BLaER1 (cell line): ENCODE results near the gene PLEKHG4B.

Source experiments
- H3K27ac ChIP-seq: shearing (Covaris generic); formaldehyde crosslinking; 2 replicates; pipeline ENCODE4 v1.8.1; 2022
- H3K27me3 ChIP-seq: shearing (Covaris generic); formaldehyde crosslinking; 2 replicates; pipeline ENCODE4 v1.8.1; 2022
- H3K36me3 ChIP-seq: shearing (Covaris generic); formaldehyde crosslinking; 2 replicates; pipeline ENCODE4 v1.8.1; 2022
- H3K4me1 ChIP-seq: shearing (Covaris generic); formaldehyde crosslinking; 2 replicates; pipeline ENCODE4 v1.8.1; 2022
- H3K4me2 ChIP-seq: shearing (Covaris generic); formaldehyde crosslinking; 2 replicates; pipeline ENCODE4 v1.8.1; 2022
- H3K4me3 ChIP-seq: shearing (Covaris generic); formaldehyde crosslinking; 2 replicates; pipeline ENCODE4 v1.8.1; 2022
- H3K9ac ChIP-seq: shearing (Covaris generic); formaldehyde crosslinking; 2 replicates; pipeline ENCODE4 v1.8.1; 2022
- H3K9me3 ChIP-seq: shearing (Covaris generic); formaldehyde crosslinking; 2 replicates; pipeline ENCODE4 v1.8.1; 2022
- H4K20me1 ChIP-seq: shearing (Covaris generic); formaldehyde crosslinking; 2 replicates; pipeline ENCODE4 v1.8.1; 2022
- Cebpa-rat ChIP-seq: shearing (Covaris generic); IDR thresholded peaks from 2 replicates; pipeline ENCODE4 v1.8.1; 2022

PLEKHG4B gene

GRCh38 chr5:82097-82496, 9.9 kb upstream of the PLEKHG4B start:
- TF ChIP-seq Cebpa-rat = no peak
- Histone ChIP-seq H4K20me1 (0 out of 2 replicates have a peak, but pooled peaks cover 5% of the 10 kb centered on the region), H3K27ac (no peak overlapping the region), H3K4me3 (no peak overlapping the region), H3K4me2 (no peak overlapping the region), H3K36me3 (no peaks in the 10 kb centered on the region), H3K4me1 (peaks cover 42% of the 10 kb centered on the region), H3K27me3 (no peaks in the 10 kb centered on the region), H3K9me3 (no peaks in the 10 kb centered on the region), H3K9ac (no peak overlapping the region)

GRCh38 chr5:82570-82969, 9.4 kb upstream of the PLEKHG4B start:
- Histone ChIP-seq H3K4me3 (no peak overlapping the region), H3K27me3 (no peaks in the 10 kb centered on the region), H3K9me3 (no peaks in the 10 kb centered on the region), H3K4me1 (peaks cover 42% of the 10 kb centered on the region), H3K36me3 (no peaks in the 10 kb centered on the region), H3K27ac (no peak overlapping the region), H4K20me1 (0 out of 2 replicates have a peak, but pooled peaks cover 5% of the 10 kb centered on the region), H3K4me2 (no peak overlapping the region), H3K9ac (no peak overlapping the region)
- TF ChIP-seq Cebpa-rat = no peak

- Histone ChIP-seq H4K20me1 (0 out of 2 replicates have a peak, but pooled peaks cover 4% of the 10 kb centered on the region), H3K27ac (no peak overlapping the region), H3K36me3 (no peaks in the 10 kb centered on the region), H3K4me3 (no peak overlapping the region), H3K9me3 (no peaks in the 10 kb centered on the region), H3K9ac (no peak overlapping the region), H3K27me3 (no peaks in the 10 kb centered on the region), H3K4me2 (no peak overlapping the region), H3K4me1 (peaks cover 42% of the 10 kb centered on the region)
- no peak for TF ChIP-seq Cebpa-rat
These were observed 8.9 kb upstream of the PLEKHG4B start for GRCh38 chr5:83029-83428.

- no peaks in the 10 kb centered on the region for H3K36me3 ChIP-seq
- no peak overlapping the region for H3K4me3 ChIP-seq
- peaks cover 31% of the 10 kb centered on the region for H3K4me1 ChIP-seq
- TF ChIP-seq Cebpa-rat = no peak
- no peak overlapping the region for H3K9ac ChIP-seq
- H3K27me3 ChIP-seq = no peaks in the 10 kb centered on the region
- H4K20me1 ChIP-seq = no peaks in the 10 kb centered on the region
- H3K27ac ChIP-seq = no peak overlapping the region
- peak overlapping the region; percentile 27 for H3K4me2 ChIP-seq
- no peaks in the 10 kb centered on the region for H3K9me3 ChIP-seq
These were observed 6.5 kb upstream of the PLEKHG4B start for GRCh38 chr5:85334-85995.

GRCh38 chr5:89337-90286, 2.4 kb upstream of the PLEKHG4B start:
- H4K20me1 ChIP-seq = peaks cover 20% of the 10 kb centered on the region
- H3K9me3 ChIP-seq = no peaks in the 10 kb centered on the region
- peaks cover 44% of the 10 kb centered on the region for H3K4me1 ChIP-seq
- H3K27me3 ChIP-seq = no peaks in the 10 kb centered on the region
- H3K9ac ChIP-seq = no peak overlapping the region
- H3K4me2 ChIP-seq = no peak overlapping the region
- TF ChIP-seq Cebpa-rat = no peak
- H3K36me3 ChIP-seq = peaks cover 12% of the 10 kb centered on the region
- no peak overlapping the region for H3K27ac ChIP-seq
- no peak overlapping the region for H3K4me3 ChIP-seq

GRCh38 chr5:90590-91547, 1.1 kb upstream of the PLEKHG4B start:
- H3K4me1 ChIP-seq = peaks cover 51% of the 10 kb centered on the region
- peak overlapping the region; percentile 95 for H3K4me2 ChIP-seq
- no peaks in the 10 kb centered on the region for H3K9me3 ChIP-seq
- H3K9ac ChIP-seq = peak overlapping the region; percentile 90
- peaks cover 25% of the 10 kb centered on the region for H3K36me3 ChIP-seq
- TF ChIP-seq Cebpa-rat = no peak
- H3K27ac ChIP-seq = peak overlapping the region; percentile 98
- no peaks in the 10 kb centered on the region for H3K27me3 ChIP-seq
- H4K20me1 ChIP-seq = peaks cover 32% of the 10 kb centered on the region
- H3K4me3 ChIP-seq = peak overlapping the region; percentile 69

GRCh38 chr5:92401-93220, 643 bp downstream of the PLEKHG4B start:
- TF ChIP-seq Cebpa-rat = no peak
- peaks cover 49% of the 10 kb centered on the region for H4K20me1 ChIP-seq
- peak overlapping the region; percentile 79 for H3K4me2 ChIP-seq
- peak overlapping the region; percentile 67 for H3K4me3 ChIP-seq
- peaks cover 50% of the 10 kb centered on the region for H3K4me1 ChIP-seq
- no peaks in the 10 kb centered on the region for H3K9me3 ChIP-seq
- no peaks in the 10 kb centered on the region for H3K27me3 ChIP-seq
- H3K36me3 ChIP-seq = peaks cover 41% of the 10 kb centered on the region
- H3K27ac ChIP-seq = peak overlapping the region; percentile 71
- peak overlapping the region; percentile 78 for H3K9ac ChIP-seq

GRCh38 chr5:93221-93980, 1.4 kb downstream of the PLEKHG4B start:
- Histone ChIP-seq H3K4me1 (peaks cover 55% of the 10 kb centered on the region), H3K4me3 (peak overlapping the region; percentile 67), H3K27me3 (no peaks in the 10 kb centered on the region), H3K4me2 (peak overlapping the region; percentile 79), H3K9ac (peak overlapping the region; percentile 78), H4K20me1 (peaks cover 57% of the 10 kb centered on the region), H3K9me3 (no peaks in the 10 kb centered on the region), H3K27ac (peak overlapping the region; percentile 71), H3K36me3 (peaks cover 47% of the 10 kb centered on the region)
- TF ChIP-seq Cebpa-rat = no peak
